Fibroblast of mammary gland (primary cell): ENCODE measurements around the gene MRPL11.

Experiments
- DNase-seq: peaks from one replicate; pipeline ENCODE4 v3.0.0-alpha.2; 2010; ENCODE audit warnings: low read depth
- H3K4me3 ChIP-seq: 2 replicates; pipeline ENCODE4 v1.5.1; 2011; ENCODE audit warnings: low read depth, mild to moderate bottlenecking, low read length, moderate library complexity; ENCODE audit not compliant: control insufficient read depth
- TF ChIP-seq, protein P1 (sequence below): conservative IDR thresholded peaks from 2 replicates; pipeline ENCODE4 v1.5.1; 2011; ENCODE audit warnings: low read depth, low read length, inconsistent platforms; ENCODE audit not compliant: control insufficient read depth, insufficient read depth

MRPL11 gene

DNA sequence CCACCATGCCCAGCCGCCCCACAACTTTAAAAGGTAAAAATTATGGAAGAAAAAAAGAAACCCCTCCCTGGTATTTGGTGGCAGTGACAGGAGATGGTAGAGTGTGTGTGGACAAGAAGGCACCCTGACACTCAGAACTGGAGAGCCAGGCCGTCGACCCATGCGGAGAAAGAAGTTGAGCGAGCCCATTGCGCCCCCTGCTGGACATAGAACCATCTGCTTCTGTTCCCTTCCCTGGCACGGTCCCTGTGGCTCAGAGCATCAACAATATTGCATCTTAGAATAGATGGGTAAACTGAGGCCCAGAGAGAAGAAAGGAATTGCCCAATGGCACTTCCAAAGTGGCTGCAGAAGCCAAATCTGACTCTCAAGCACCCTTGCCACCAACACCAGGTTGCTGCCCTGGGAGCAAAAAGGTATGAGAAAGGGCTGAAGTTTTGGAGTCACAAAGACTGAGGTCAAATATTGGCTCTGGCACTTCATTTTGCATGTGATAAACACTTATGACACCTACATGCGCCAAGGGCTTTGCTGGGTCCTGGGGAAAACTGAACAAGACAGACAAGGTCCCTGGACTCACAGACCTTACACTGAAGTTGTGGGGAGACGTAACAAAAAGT, 8.6 kb downstream of the MRPL11 start:
- DNase-seq = peak; percentile 72
- TF ChIP-seq, protein P1, sequence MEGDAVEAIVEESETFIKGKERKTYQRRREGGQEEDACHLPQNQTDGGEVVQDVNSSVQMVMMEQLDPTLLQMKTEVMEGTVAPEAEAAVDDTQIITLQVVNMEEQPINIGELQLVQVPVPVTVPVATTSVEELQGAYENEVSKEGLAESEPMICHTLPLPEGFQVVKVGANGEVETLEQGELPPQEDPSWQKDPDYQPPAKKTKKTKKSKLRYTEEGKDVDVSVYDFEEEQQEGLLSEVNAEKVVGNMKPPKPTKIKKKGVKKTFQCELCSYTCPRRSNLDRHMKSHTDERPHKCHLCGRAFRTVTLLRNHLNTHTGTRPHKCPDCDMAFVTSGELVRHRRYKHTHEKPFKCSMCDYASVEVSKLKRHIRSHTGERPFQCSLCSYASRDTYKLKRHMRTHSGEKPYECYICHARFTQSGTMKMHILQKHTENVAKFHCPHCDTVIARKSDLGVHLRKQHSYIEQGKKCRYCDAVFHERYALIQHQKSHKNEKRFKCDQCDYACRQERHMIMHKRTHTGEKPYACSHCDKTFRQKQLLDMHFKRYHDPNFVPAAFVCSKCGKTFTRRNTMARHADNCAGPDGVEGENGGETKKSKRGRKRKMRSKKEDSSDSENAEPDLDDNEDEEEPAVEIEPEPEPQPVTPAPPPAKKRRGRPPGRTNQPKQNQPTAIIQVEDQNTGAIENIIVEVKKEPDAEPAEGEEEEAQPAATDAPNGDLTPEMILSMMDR = peak; percentile 84
- H3K4me3 ChIP-seq = no peak overlapping the region

DNA sequence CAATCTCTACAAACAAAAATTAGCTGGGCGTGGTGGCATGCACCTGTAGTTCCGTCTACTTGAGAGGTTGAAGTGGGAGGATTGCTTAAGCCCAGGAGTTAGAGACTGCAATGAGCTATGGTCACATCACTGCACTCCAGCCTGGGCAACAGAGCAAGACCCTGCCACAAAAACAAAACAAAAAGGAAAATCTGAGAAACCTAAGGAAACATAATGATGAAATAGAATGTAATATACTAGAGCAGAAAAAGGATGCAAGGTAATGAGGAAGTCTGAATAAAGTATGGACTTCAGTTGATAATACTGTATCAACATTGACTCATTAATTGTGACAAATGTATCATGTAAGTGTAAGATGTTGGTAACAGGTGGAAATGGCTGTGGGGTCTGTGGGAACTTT, 9.7 kb downstream of the MRPL11 start:
- TF ChIP-seq, protein P1 = no peak
- no peak overlapping the region for H3K4me3 ChIP-seq
- DNase-seq = no peak

DNA sequence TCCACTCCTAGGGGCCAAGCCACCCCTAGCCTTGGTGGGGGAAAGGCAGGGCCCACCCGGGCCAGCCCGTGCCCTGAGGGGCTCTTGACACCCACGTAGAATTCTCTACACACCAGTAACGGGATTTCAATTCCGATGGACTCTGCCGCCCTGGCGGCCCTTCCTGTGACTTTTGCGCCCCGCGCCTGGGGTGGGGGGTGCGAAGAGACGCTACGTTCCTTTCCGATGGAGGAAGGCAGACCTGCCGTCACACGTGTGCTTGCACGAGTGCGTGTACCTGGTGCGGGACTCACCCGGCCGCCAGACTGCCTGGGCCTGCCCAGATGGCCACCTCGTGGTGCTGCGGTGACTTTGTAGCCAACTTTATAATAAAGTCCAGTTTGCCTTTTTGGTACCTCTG, 12.3 kb downstream of the MRPL11 start:
- no peak for DNase-seq
- TF ChIP-seq, protein P1 = no peak
- H3K4me3 ChIP-seq = no peak overlapping the region

DNA sequence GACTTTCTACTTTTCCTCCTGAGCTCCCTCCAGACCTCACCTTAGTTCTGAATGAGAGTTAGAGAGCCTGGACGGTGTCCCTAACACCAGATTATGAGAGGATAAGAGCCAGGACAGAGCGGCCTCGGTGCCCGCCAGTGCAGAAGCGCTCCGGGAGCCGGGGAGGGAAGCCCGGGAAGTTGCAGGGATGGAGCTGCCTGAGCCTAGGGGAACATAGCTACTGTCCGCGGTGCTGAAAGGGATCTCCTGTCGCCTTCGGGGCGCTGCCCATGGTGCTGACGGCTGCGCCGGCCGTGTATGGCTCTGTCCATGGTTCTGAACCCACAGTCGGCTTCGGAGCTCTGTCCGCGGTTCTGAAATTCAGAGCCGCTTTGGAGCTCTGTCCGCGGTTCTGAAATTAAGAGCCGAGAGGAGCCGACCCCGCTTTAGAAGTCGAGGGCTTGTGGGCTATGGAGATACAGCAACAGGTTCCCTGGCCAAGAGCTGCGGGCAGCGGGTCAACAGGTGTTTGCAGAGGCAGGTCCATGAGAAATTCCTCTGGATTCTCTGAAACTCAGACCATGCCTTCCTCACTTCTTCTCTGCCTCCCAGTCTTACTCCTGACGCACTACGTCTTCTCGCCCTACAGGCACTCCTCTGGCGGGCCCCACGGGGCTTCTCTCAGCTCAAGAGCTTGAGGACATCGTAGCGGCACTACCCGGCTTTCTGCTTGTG, 17.0 kb downstream of the MRPL11 start:
- TF ChIP-seq, protein P1 = no peak
- peak; percentile 86 for DNase-seq
- H3K4me3 ChIP-seq = no peak overlapping the region

- no peak for DNase-seq
- TF ChIP-seq, protein P1 = no peak
- no peak within 1 kb of the TSS for H3K4me3 ChIP-seq
Observed at GRCh38 chr11:66420671-66421476, 17.8 kb downstream of the MRPL11 start, which contains the start of gene NPAS4. Gene NPAS4 (plus strand): TSS chr11:66421035. CDS start chr11:66421180, 145 bp downstream.

- TF ChIP-seq, protein P1 = no peak
- DNase-seq = no peak
- H3K4me3 ChIP-seq = no peak overlapping the region
Observed at GRCh38 chr11:66419825-66420224, 18.8 kb downstream of the MRPL11 start.
